ENCODE measurements around the gene VWA2. TPM values are rescaled to one million over a fixed set of nuclear protein-coding genes. Genes with fewer than 3 reads are reported as not detected.

The VWA2 gene
- polyA plus RNA-seq, 1 donor from 2014 or later: not detected

GRCh38 chr10:114256822-114257221 is 17.8 kb downstream of the VWA2 start:
- H4K20me1 ChIP-seq (ENCODE audit: insufficient read depth): no peaks in the 10 kb centered on the region
- H3K9me3 ChIP-seq (ENCODE audit: low read length): no peaks in the 10 kb centered on the region
- H3K27me3 ChIP-seq (ENCODE audit: insufficient read depth, low read depth, low read length): no peaks in the 10 kb centered on the region
- TF ChIP-seq RAD21 (conservative IDR thresholded peaks at IDR 0.05): no peak
- no peak for TF ChIP-seq MXI1 (conservative IDR thresholded peaks at IDR 0.05; ENCODE audit: poor library complexity, severe bottlenecking)
- TF ChIP-seq EP300 (conservative IDR thresholded peaks at IDR 0.05; ENCODE audit: poor library complexity, severe bottlenecking): no peak
- no peak for TF ChIP-seq POLR2AphosphoS5 (IDR thresholded peaks at IDR 0.05)
- no peak for TF ChIP-seq TAF1 (IDR thresholded peaks at IDR 0.05; ENCODE audit: low read depth)
- TF ChIP-seq REST (IDR thresholded peaks at IDR 0.05; ENCODE audit: borderline replicate concordance): no peak
- TF ChIP-seq EZH2 (IDR thresholded peaks at IDR 0.05; ENCODE audit: borderline replicate concordance, insufficient read depth, low read length, poor library complexity, severe bottlenecking): no peak
- TF ChIP-seq SMC3 (conservative IDR thresholded peaks at IDR 0.05; ENCODE audit: poor library complexity): no peak
- TF ChIP-seq, protein P1, sequence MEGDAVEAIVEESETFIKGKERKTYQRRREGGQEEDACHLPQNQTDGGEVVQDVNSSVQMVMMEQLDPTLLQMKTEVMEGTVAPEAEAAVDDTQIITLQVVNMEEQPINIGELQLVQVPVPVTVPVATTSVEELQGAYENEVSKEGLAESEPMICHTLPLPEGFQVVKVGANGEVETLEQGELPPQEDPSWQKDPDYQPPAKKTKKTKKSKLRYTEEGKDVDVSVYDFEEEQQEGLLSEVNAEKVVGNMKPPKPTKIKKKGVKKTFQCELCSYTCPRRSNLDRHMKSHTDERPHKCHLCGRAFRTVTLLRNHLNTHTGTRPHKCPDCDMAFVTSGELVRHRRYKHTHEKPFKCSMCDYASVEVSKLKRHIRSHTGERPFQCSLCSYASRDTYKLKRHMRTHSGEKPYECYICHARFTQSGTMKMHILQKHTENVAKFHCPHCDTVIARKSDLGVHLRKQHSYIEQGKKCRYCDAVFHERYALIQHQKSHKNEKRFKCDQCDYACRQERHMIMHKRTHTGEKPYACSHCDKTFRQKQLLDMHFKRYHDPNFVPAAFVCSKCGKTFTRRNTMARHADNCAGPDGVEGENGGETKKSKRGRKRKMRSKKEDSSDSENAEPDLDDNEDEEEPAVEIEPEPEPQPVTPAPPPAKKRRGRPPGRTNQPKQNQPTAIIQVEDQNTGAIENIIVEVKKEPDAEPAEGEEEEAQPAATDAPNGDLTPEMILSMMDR (IDR thresholded peaks at IDR 0.05; ENCODE audit: poor library complexity, severe bottlenecking): no peak
- no peak overlapping the region for H3K4me3 ChIP-seq (ENCODE audit: low read length)
- no peaks in the 10 kb centered on the region for H3K79me2 ChIP-seq (replicated peaks; ENCODE audit: insufficient read depth, low read length)
- no peaks in the 10 kb centered on the region for H3F3A ChIP-seq (ENCODE audit: insufficient read depth, low read length, poor library complexity, severe bottlenecking)
- no peak overlapping the region for H3K27ac ChIP-seq (ENCODE audit: low read length)
- H3K9me2 ChIP-seq (ENCODE audit: insufficient read depth, low read length): no peaks in the 10 kb centered on the region
- no peak overlapping the region for H2AFZ ChIP-seq (ENCODE audit: low read depth, low read length)
- no peak overlapping the region for H3K9ac ChIP-seq (ENCODE audit: low read length)
- H3K36me3 ChIP-seq (ENCODE audit: insufficient read depth, low read length): no peaks in the 10 kb centered on the region
- no peak overlapping the region for H3K4me2 ChIP-seq (ENCODE audit: low read length)

- TF ChIP-seq REST (IDR thresholded peaks at IDR 0.05; ENCODE audit: borderline replicate concordance) (no peak), EZH2 (IDR thresholded peaks at IDR 0.05; ENCODE audit: borderline replicate concordance, insufficient read depth, low read length, poor library complexity, severe bottlenecking) (no peak), EP300 (conservative IDR thresholded peaks at IDR 0.05; ENCODE audit: poor library complexity, severe bottlenecking) (no peak)
- no peaks in the 10 kb centered on the region for H3K9me2 ChIP-seq (ENCODE audit: insufficient read depth, low read length)
- H4K20me1 ChIP-seq (ENCODE audit: insufficient read depth): no peaks in the 10 kb centered on the region
- H3K79me2 ChIP-seq (replicated peaks; ENCODE audit: insufficient read depth, low read length): no peaks in the 10 kb centered on the region
- no peak overlapping the region for H3K27ac ChIP-seq (ENCODE audit: low read length)
- H3K9ac ChIP-seq (ENCODE audit: low read length): no peak overlapping the region
- no peaks in the 10 kb centered on the region for H3K9me3 ChIP-seq (ENCODE audit: low read length)
- no peak overlapping the region for H3K4me3 ChIP-seq (ENCODE audit: low read length)
- no peaks in the 10 kb centered on the region for H3F3A ChIP-seq (ENCODE audit: insufficient read depth, low read length, poor library complexity, severe bottlenecking)
- no peak overlapping the region for H2AFZ ChIP-seq (ENCODE audit: low read depth, low read length)
- H3K36me3 ChIP-seq (ENCODE audit: insufficient read depth, low read length): no peaks in the 10 kb centered on the region
- no peak overlapping the region for H3K4me2 ChIP-seq (ENCODE audit: low read length)
- no peaks in the 10 kb centered on the region for H3K27me3 ChIP-seq (ENCODE audit: insufficient read depth, low read depth, low read length)
Measured at GRCh38 chr10:114257498-114257897, 18.4 kb downstream of the VWA2 start.

Data from neural cell (in vitro differentiated cells).